ENCODE results near the gene SLC23A2.

The SLC23A2 gene

DNA sequence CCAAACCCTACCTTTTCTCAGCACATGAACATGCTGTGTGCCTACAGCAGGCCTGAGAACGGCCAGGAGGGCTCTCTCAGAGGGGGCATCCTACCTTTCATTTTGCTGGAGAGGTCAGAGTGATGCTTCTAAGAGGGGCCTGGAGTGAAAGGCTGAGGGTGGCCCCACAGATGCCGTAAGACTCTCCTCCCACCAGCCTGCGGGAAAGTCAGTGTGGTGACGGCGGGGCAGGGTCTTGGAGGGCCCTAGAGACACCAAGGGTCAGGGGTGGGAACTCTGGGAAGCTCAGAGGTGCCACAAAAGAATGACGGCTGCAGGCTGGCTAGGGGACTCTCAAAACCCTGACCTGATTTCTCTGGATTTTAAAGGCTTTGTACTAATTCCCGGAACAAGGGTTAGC, 107.6 kb downstream of the SLC23A2 start:
- no peak for DNase-seq (ENCODE audit: low spot score)
- no peaks in the 10 kb centered on the region for H3K36me3 ChIP-seq (replicated peaks in 1 of 2; ENCODE audit: control insufficient read depth in 2 of 2, insufficient read depth in 2 of 2, low read length in 2 of 2)
- H3K4me3 ChIP-seq (ENCODE audit: low read length in 2 of 2) = no peak overlapping the region
- no peak overlapping the region for H2BK5ac ChIP-seq (ENCODE audit: low read length)
- H2AK5ac ChIP-seq (ENCODE audit: low read depth, low read length) = no peak overlapping the region
- H3K4me2 ChIP-seq (ENCODE audit: insufficient read depth, low read length, poor library complexity, severe bottlenecking) = no peak overlapping the region
- no peak overlapping the region for H3K23ac ChIP-seq (ENCODE audit: low read depth, low read length, poor library complexity)
- no peak overlapping the region for H2BK12ac ChIP-seq (ENCODE audit: low read length)
- H3K18ac ChIP-seq (ENCODE audit: low read length) = no peak overlapping the region
- no peaks in the 10 kb centered on the region for H3K27me3 ChIP-seq (ENCODE audit: control insufficient read depth in 3 of 3, insufficient read depth in 3 of 3, low read depth in 1 of 3, low read length in 3 of 3)
- H2BK120ac ChIP-seq (ENCODE audit: low read depth, low read length) = no peak overlapping the region
- no peak overlapping the region for H4K91ac ChIP-seq (ENCODE audit: low read depth, low read length, poor library complexity)
- no peak overlapping the region for H3K14ac ChIP-seq (ENCODE audit: low read length)
- no peak overlapping the region for H3K27ac ChIP-seq (replicated peaks; ENCODE audit: low read length)
- H2BK15ac ChIP-seq (ENCODE audit: low read length) = no peak overlapping the region
- no peak overlapping the region for H2AFZ ChIP-seq (ENCODE audit: low read length)
- H3K79me1 ChIP-seq (ENCODE audit: low read depth, low read length) = no peaks in the 10 kb centered on the region
- no peaks in the 10 kb centered on the region for H3K9me3 ChIP-seq (replicated peaks in 1 of 2; ENCODE audit: control insufficient read depth in 2 of 2, insufficient read depth in 1 of 2, low read depth in 1 of 2, low read length in 2 of 2)
- H3K4me1 ChIP-seq (ENCODE audit: control insufficient read depth in 2 of 2, insufficient read depth in 1 of 2, low read depth in 1 of 2, low read length in 2 of 2) = peaks cover 15 to 21% of the 10 kb centered on the region in 2 donors
- no peak overlapping the region for H3K4ac ChIP-seq (ENCODE audit: low read length)
- no CpG with 5 or more reads among the region's 7 CpGs for WGBS, 2 donors (ENCODE audit: extremely low coverage in 2 of 2, insufficient read length in 2 of 2, insufficient replicate concordance in 1 of 2)
- no peak overlapping the region for H4K8ac ChIP-seq (ENCODE audit: low read depth, low read length)
- no peak overlapping the region for H3K9ac ChIP-seq (ENCODE audit: low read depth, low read length, poor library complexity)

DNA sequence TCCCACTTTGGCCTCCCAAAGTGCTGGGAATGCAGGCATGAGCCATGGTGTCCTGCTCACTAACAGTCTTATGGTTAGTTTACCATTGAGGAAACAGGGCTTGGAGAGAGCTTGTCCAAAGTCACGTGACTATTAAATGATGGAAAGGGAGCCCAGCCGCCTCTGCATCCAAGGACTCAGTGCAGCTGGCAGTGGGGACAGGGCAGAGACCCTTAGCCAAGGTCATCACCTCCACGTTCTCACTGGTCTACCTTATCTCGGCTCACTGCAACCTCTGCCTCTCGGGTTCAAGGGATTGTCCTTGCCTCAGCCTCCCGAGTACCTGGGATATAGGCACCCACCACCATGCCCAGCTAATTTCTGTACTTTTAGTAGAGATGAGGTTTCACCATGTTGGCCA, 109.3 kb downstream of the SLC23A2 start:
- no CpG with 5 or more reads among the region's 6 CpGs for WGBS, 2 donors (ENCODE audit: extremely low coverage in 2 of 2, insufficient read length in 2 of 2, insufficient replicate concordance in 1 of 2)
- Histone ChIP-seq H3K4ac (ENCODE audit: low read length) (no peak overlapping the region), H4K91ac (ENCODE audit: low read depth, low read length, poor library complexity) (no peak overlapping the region), H3K18ac (ENCODE audit: low read length) (no peak overlapping the region), H2BK120ac (ENCODE audit: low read depth, low read length) (no peak overlapping the region), H2BK15ac (ENCODE audit: low read length) (no peak overlapping the region), H2BK5ac (ENCODE audit: low read length) (no peak overlapping the region), H2AFZ (ENCODE audit: low read length) (no peak overlapping the region), H3K9ac (ENCODE audit: low read depth, low read length, poor library complexity) (no peak overlapping the region), H3K9me3 (replicated peaks in 1 of 2; ENCODE audit: control insufficient read depth in 2 of 2, insufficient read depth in 1 of 2, low read depth in 1 of 2, low read length in 2 of 2) (no peaks in the 10 kb centered on the region), H3K79me1 (ENCODE audit: low read depth, low read length) (no peaks in the 10 kb centered on the region), H3K4me3 (ENCODE audit: low read length in 2 of 2) (no peak overlapping the region), H3K36me3 (replicated peaks in 1 of 2; ENCODE audit: control insufficient read depth in 2 of 2, insufficient read depth in 2 of 2, low read length in 2 of 2) (no peaks in the 10 kb centered on the region), H3K14ac (ENCODE audit: low read length) (no peak overlapping the region), H3K4me1 (ENCODE audit: control insufficient read depth in 2 of 2, insufficient read depth in 1 of 2, low read depth in 1 of 2, low read length in 2 of 2) (peaks cover 15 to 21% of the 10 kb centered on the region in 2 donors), H2AK5ac (ENCODE audit: low read depth, low read length) (no peak overlapping the region), H3K27me3 (ENCODE audit: control insufficient read depth in 3 of 3, insufficient read depth in 3 of 3, low read depth in 1 of 3, low read length in 3 of 3) (no peaks in the 10 kb centered on the region), H4K8ac (ENCODE audit: low read depth, low read length) (no peak overlapping the region), H3K27ac (replicated peaks; ENCODE audit: low read length) (no peak overlapping the region), H3K23ac (ENCODE audit: low read depth, low read length, poor library complexity) (no peak overlapping the region), H2BK12ac (ENCODE audit: low read length) (no peak overlapping the region), H3K4me2 (ENCODE audit: insufficient read depth, low read length, poor library complexity, severe bottlenecking) (no peak overlapping the region)
- no peak for DNase-seq (ENCODE audit: low spot score)

DNA sequence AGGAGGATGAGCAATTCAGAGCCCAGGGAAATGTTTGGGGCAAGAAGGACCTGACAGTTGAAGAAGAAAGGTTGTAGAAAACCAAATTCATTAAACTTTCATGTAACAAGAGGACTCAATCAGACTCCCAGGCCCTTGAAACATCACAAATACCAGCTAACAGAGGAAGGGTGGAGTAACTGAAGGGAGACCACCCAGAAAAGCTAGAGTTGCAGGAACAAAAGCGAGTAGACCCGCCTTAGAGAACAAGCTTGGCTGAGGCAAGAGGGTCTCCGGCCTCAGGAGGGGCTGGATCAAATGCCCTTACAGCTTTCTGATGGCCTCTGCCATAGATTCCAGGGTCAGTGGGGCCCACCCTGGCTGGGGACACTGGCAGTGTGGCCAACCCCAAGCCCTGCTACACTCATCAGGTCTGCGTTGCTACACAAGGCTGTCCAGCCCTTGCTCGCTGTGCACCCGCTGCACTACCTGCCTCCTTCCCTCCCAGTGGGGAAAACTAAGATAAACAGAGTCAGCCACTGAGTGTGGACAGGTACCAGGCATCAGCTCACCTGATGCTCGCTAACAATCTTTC, 110.0 kb downstream of the SLC23A2 start:
- Histone ChIP-seq H2AFZ (ENCODE audit: low read length) (no peak overlapping the region), H3K27ac (replicated peaks; ENCODE audit: low read length) (no peak overlapping the region), H3K4ac (ENCODE audit: low read length) (no peak overlapping the region), H2BK12ac (ENCODE audit: low read length) (no peak overlapping the region), H2BK5ac (ENCODE audit: low read length) (no peak overlapping the region), H3K4me3 (ENCODE audit: low read length in 2 of 2) (no peak overlapping the region), H2BK120ac (ENCODE audit: low read depth, low read length) (no peak overlapping the region), H3K27me3 (ENCODE audit: control insufficient read depth in 3 of 3, insufficient read depth in 3 of 3, low read depth in 1 of 3, low read length in 3 of 3) (no peaks in the 10 kb centered on the region), H3K18ac (ENCODE audit: low read length) (no peak overlapping the region), H4K91ac (ENCODE audit: low read depth, low read length, poor library complexity) (no peak overlapping the region), H3K9ac (ENCODE audit: low read depth, low read length, poor library complexity) (peak overlapping the region; percentile 56), H3K14ac (ENCODE audit: low read length) (no peak overlapping the region), H3K9me3 (replicated peaks in 1 of 2; ENCODE audit: control insufficient read depth in 2 of 2, insufficient read depth in 1 of 2, low read depth in 1 of 2, low read length in 2 of 2) (no peaks in the 10 kb centered on the region), H3K23ac (ENCODE audit: low read depth, low read length, poor library complexity) (no peak overlapping the region), H3K4me2 (ENCODE audit: insufficient read depth, low read length, poor library complexity, severe bottlenecking) (no peak overlapping the region), H2BK15ac (ENCODE audit: low read length) (no peak overlapping the region), H3K79me1 (ENCODE audit: low read depth, low read length) (no peaks in the 10 kb centered on the region), H3K36me3 (replicated peaks in 1 of 2; ENCODE audit: control insufficient read depth in 2 of 2, insufficient read depth in 2 of 2, low read length in 2 of 2) (no peaks in the 10 kb centered on the region), H3K4me1 (ENCODE audit: control insufficient read depth in 2 of 2, insufficient read depth in 1 of 2, low read depth in 1 of 2, low read length in 2 of 2) (peaks cover 10 to 15% of the 10 kb centered on the region in 2 donors), H2AK5ac (ENCODE audit: low read depth, low read length) (peak overlapping the region; percentile 35), H4K8ac (ENCODE audit: low read depth, low read length) (no peak overlapping the region)
- no peak for DNase-seq (ENCODE audit: low spot score)
- WGBS, 2 donors (ENCODE audit: extremely low coverage in 2 of 2, insufficient read length in 2 of 2, insufficient replicate concordance in 1 of 2) = no CpG with 5 or more reads among the region's 7 CpGs

DNA sequence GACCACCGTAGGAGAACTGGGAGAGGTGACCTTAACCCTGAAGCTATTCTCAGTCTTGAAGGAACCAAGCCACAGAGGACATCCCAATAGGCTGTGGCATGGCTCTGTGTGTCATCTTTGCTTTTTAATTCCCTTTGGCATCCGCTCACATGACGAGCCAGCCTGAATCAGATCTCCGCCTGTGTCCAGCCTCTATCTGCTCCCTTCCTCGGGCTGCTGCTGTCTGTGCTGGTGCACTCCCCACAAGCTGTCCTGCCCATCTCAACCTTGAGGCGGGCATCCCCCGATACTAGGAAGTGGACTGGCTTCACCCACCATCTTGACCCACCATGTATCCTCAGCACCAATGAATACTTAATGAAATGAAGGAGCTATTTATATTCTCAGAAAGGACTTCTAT, 111.9 kb downstream of the SLC23A2 start:
- H2BK15ac ChIP-seq (ENCODE audit: low read length) = no peak overlapping the region
- no CpG with 5 or more reads among the region's 7 CpGs for WGBS, 2 donors (ENCODE audit: extremely low coverage in 2 of 2, insufficient read length in 2 of 2, insufficient replicate concordance in 1 of 2)

More for the DNA sequence above, 111.9 kb downstream of the SLC23A2 start:
- Histone ChIP-seq H4K8ac (ENCODE audit: low read depth, low read length) (no peak overlapping the region), H3K4me2 (ENCODE audit: insufficient read depth, low read length, poor library complexity, severe bottlenecking) (no peak overlapping the region), H3K4me3 (ENCODE audit: low read length in 2 of 2) (peak overlapping the region in 1 of 2 donors; percentile 24), H2BK120ac (ENCODE audit: low read depth, low read length) (no peak overlapping the region), H2BK5ac (ENCODE audit: low read length) (no peak overlapping the region), H3K36me3 (replicated peaks in 1 of 2; ENCODE audit: control insufficient read depth in 2 of 2, insufficient read depth in 2 of 2, low read length in 2 of 2) (no peaks in the 10 kb centered on the region), H4K91ac (ENCODE audit: low read depth, low read length, poor library complexity) (no peak overlapping the region), H3K23ac (ENCODE audit: low read depth, low read length, poor library complexity) (no peak overlapping the region), H3K14ac (ENCODE audit: low read length) (no peak overlapping the region), H3K9ac (ENCODE audit: low read depth, low read length, poor library complexity) (no peak overlapping the region), H3K4me1 (ENCODE audit: control insufficient read depth in 2 of 2, insufficient read depth in 1 of 2, low read depth in 1 of 2, low read length in 2 of 2) (peaks cover 5 to 10% of the 10 kb centered on the region in 2 donors), H3K9me3 (replicated peaks in 1 of 2; ENCODE audit: control insufficient read depth in 2 of 2, insufficient read depth in 1 of 2, low read depth in 1 of 2, low read length in 2 of 2) (no peaks in the 10 kb centered on the region), H3K4ac (ENCODE audit: low read length) (no peak overlapping the region), H3K18ac (ENCODE audit: low read length) (no peak overlapping the region), H3K27ac (replicated peaks; ENCODE audit: low read length) (no peak overlapping the region), H3K79me1 (ENCODE audit: low read depth, low read length) (no peaks in the 10 kb centered on the region), H3K27me3 (ENCODE audit: control insufficient read depth in 3 of 3, insufficient read depth in 3 of 3, low read depth in 1 of 3, low read length in 3 of 3) (no peaks in the 10 kb centered on the region), H2BK12ac (ENCODE audit: low read length) (no peak overlapping the region), H2AK5ac (ENCODE audit: low read depth, low read length) (no peak overlapping the region), H2AFZ (ENCODE audit: low read length) (no peak overlapping the region)
- no peak for DNase-seq (ENCODE audit: low spot score)

Measured in neuronal stem cell (in vitro differentiated cells).